OCI-LY7 (cell line): ENCODE results near the gene NR2C2AP. TPM values are rescaled to one million over a fixed set of nuclear protein-coding genes. Genes with fewer than 3 reads are reported as not detected.

Experiments
- BruUV-seq: library from RNA; stranded (reverse); fragments of 400-500 nt; replicated peaks from 2 replicates; lab custom pipeline; 2021; lab: Mats Ljungman, UMichigan
- CTCF ChIA-PET: fragments of 300-600 bp; sonication (Branson Sonifier 250); formaldehyde crosslinking; loops from one replicate; lab custom pipeline; 2022; ENCODE audit warnings: antibody characterized with exemption; ENCODE audit not compliant: unreplicated experiment; lab: Charles Lee
- POLR2A ChIA-PET: fragments of 300-600 bp; sonication (Branson Sonifier 250); formaldehyde crosslinking; loops from one replicate; lab custom pipeline; 2022; ENCODE audit warnings: antibody characterized with exemption; lab: Charles Lee
- DNase-seq: peaks from one replicate; pipeline ENCODE4 v3.0.0-alpha.2; 2015; ENCODE audit warnings: low spot score
- H2AFZ ChIP-seq: fragments of 200-600 bp; sonication (generic), shearing (Covaris generic); 2 replicates; pipeline ENCODE4 v1.6.1; 2014; ENCODE audit warnings: mild to moderate bottlenecking, antibody characterized with exemption, low read length, moderate library complexity
- H3K27ac ChIP-seq: fragments of 200-600 bp; sonication (generic); 2 replicates; pipeline ENCODE4 v1.5.1; 2014; ENCODE audit warnings: mixed run types, low read depth, mild to moderate bottlenecking, moderate library complexity, low read length, inconsistent platforms; ENCODE audit not compliant: poor library complexity, severe bottlenecking
- H3K36me3 ChIP-seq: fragments of 200-600 bp; sonication (generic); 2 replicates; pipeline ENCODE4 v1.6.1; 2014; ENCODE audit warnings: mild to moderate bottlenecking, antibody characterized with exemption, low read length, moderate library complexity, mixed read lengths; ENCODE audit not compliant: insufficient read depth
- H3K4me1 ChIP-seq: fragments of 200-600 bp; sonication (generic); 2 replicates; pipeline ENCODE4 v1.5.1; 2014; ENCODE audit warnings: mild to moderate bottlenecking, low read length; ENCODE audit not compliant: insufficient read depth, poor library complexity, severe bottlenecking
- H3K4me2 ChIP-seq: fragments of 200-600 bp; sonication (generic); 2 replicates; pipeline ENCODE4 v1.6.1; 2014; ENCODE audit warnings: mild to moderate bottlenecking, low read length
- H3K4me3 ChIP-seq: fragments of 200-600 bp; sonication (generic); 2 replicates; pipeline ENCODE4 v1.5.1; 2014; ENCODE audit warnings: mild to moderate bottlenecking, low read depth, low read length; ENCODE audit not compliant: poor library complexity, severe bottlenecking
- H3K79me2 ChIP-seq: fragments of 200-600 bp; sonication (generic); 2 replicates; pipeline ENCODE4 v1.6.1; 2016; ENCODE audit warnings: low read depth, mild to moderate bottlenecking, low read length, moderate library complexity, mixed read lengths; ENCODE audit not compliant: insufficient read depth
- H3K9me2 ChIP-seq: fragments of 200-600 bp; sonication (generic); 2 replicates; pipeline ENCODE4 v1.6.1; 2016; ENCODE audit warnings: mild to moderate bottlenecking, low read length, mixed read lengths; ENCODE audit not compliant: insufficient read depth
- H3K9me3 ChIP-seq: fragments of 200-600 bp; sonication (generic); 2 replicates; pipeline ENCODE4 v1.6.1; 2014; ENCODE audit warnings: mild to moderate bottlenecking, mixed run types, low read length, mixed read lengths
- H4K20me1 ChIP-seq: fragments of 200-600 bp; sonication (generic); 2 replicates; pipeline ENCODE4 v1.6.1; 2014; ENCODE audit warnings: mild to moderate bottlenecking, antibody characterized with exemption, low read length, moderate library complexity, mixed read lengths; ENCODE audit not compliant: insufficient read depth
- EZH2phosphoT487 ChIP-seq: fragments of 200-600 bp; sonication (generic); IDR thresholded peaks from 2 replicates; pipeline ENCODE4 v1.6.1; 2018; ENCODE audit warnings: low read depth, borderline replicate concordance, mild to moderate bottlenecking, mixed run types, antibody characterized with exemption, low read length, moderate library complexity, mixed read lengths
- intact Hi-C: fragments of 100-400 bp; cut with micrococcal nuclease; formaldehyde crosslinking; loops from one replicate; pipeline ENCODE4 v1.10.0; 2022; ENCODE audit not compliant: unreplicated experiment
- total RNA-seq, 2 experiments: library from RNA; depleted of rRNA in 1 of 2; stranded (reverse); fragments of >200 nt in 1 of 2; shearing (Covaris generic) in 1 of 2; gene quantifications; 2 replicates each; pipeline ENCODE4 v1.2.3, GENCODE V29; 2014 to 2022
- TF ChIP-seq, protein P1 (sequence below): fragments of 200-600 bp; sonication (generic); conservative IDR thresholded peaks from 2 replicates; pipeline ENCODE4 v1.5.1; 2014; ENCODE audit warnings: mild to moderate bottlenecking, antibody characterized with exemption, low read length, moderate library complexity, mixed read lengths

NR2C2AP gene
- total RNA-seq, 2 experiments from 2014 or later = 27.3 to 29.7 TPM

DNA sequence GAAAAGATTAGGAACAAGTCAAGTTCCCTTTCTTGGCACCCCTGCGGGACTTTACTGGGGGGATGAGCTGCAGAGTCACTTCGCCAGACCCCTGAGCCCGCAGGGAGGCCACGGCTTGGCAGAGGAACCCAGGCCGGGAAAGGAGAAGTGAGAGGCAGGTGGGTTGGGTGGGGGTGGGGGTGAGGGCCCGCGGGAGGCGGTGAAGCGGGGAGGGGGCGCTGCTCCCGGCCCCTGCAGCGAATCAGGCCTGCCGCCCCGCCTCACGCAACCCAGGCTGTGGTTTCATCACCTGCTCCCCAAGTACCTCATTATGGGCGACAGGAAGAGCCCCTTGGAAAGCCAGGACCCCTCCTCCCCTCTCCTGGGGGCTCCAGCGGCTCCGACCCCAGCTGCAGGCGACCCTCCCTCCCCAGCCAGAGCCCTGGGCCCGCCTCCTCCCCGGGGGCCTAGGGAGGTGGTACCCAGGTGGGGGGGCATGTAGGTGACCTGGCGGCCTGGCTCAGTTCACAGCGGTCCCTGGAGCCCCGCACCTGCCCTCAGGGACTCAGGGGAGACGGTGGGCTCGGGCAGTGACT, 42.7 kb downstream of the NR2C2AP start:
- Histone ChIP-seq H3K9me2 (no peaks in the 10 kb centered on the region), H3K79me2 (peaks cover 80% of the 10 kb centered on the region), H3K9me3 (no peaks in the 10 kb centered on the region), H3K36me3 (peaks cover 70% of the 10 kb centered on the region), H2AFZ (no peak overlapping the region), H3K4me3 (peak overlapping the region; percentile 93), H3K4me1 (peaks cover 97% of the 10 kb centered on the region), H3K27ac (peak overlapping the region; percentile 98), H4K20me1 (no peaks in the 10 kb centered on the region), H3K4me2 (peak overlapping the region; percentile 100)
- TF ChIP-seq EZH2phosphoT487 = no peak
- TF ChIP-seq, protein P1, sequence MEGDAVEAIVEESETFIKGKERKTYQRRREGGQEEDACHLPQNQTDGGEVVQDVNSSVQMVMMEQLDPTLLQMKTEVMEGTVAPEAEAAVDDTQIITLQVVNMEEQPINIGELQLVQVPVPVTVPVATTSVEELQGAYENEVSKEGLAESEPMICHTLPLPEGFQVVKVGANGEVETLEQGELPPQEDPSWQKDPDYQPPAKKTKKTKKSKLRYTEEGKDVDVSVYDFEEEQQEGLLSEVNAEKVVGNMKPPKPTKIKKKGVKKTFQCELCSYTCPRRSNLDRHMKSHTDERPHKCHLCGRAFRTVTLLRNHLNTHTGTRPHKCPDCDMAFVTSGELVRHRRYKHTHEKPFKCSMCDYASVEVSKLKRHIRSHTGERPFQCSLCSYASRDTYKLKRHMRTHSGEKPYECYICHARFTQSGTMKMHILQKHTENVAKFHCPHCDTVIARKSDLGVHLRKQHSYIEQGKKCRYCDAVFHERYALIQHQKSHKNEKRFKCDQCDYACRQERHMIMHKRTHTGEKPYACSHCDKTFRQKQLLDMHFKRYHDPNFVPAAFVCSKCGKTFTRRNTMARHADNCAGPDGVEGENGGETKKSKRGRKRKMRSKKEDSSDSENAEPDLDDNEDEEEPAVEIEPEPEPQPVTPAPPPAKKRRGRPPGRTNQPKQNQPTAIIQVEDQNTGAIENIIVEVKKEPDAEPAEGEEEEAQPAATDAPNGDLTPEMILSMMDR = no peak
- no TSS peak for BruUV-seq
- peak; percentile 94 for DNase-seq
- ChIA-PET POLR2A (interaction anchor here (0.6 to 8.0 kb wide), 4 partner anchors 9 to 368 kb away, joined by 3 to 201 read pairs (median 3); partner anchors contain the start of genes MEF2B and YJEFN3), CTCF (no interaction called here)
- intact Hi-C loops = loop anchor here (1.0 to 10.0 kb wide), 3 partner anchors 10 to 636 kb away; partner anchors contain the start of genes ATP13A1, ELL, MEF2B and ZNF101

DNA sequence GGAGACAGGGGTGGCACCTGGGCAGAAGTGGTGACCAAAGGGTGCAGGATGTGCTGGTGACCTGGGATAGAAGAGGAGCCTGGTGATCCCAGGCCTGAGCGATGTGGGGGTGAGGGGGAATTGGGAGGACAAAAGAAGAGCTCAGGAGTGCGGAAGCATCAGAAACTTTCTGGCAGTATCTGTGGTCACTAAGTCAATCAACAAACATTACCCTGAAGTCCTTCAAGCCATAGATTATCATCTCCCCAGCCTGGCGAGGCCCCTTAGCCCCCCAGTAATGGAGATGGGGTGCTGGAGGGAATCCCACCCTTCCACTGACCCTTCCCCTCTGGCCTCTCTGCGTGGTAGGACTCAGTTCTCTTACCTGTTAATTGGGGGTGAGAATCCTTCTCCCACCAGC, 43.7 kb downstream of the NR2C2AP start:
- Histone ChIP-seq H3K36me3 (peaks cover 68% of the 10 kb centered on the region), H3K4me1 (peaks cover 96% of the 10 kb centered on the region), H3K4me2 (peak overlapping the region; percentile 100), H3K27ac (peak overlapping the region; percentile 98), H3K9me3 (no peaks in the 10 kb centered on the region), H4K20me1 (no peaks in the 10 kb centered on the region), H3K79me2 (peaks cover 78% of the 10 kb centered on the region), H2AFZ (no peak overlapping the region), H3K4me3 (peak overlapping the region; percentile 93), H3K9me2 (no peaks in the 10 kb centered on the region)
- CTCF ChIA-PET = interaction anchor here (0.6 to 1.6 kb wide), 2 partner anchors 15 to 843 kb away, joined by 3 to 5 read pairs; no protein-coding TSS in a partner anchor
- DNase-seq = no peak
- intact Hi-C loops = no loop called here
- POLR2A ChIA-PET = interaction anchor here (0.9 to 8.0 kb wide), 2 partner anchors 10 to 15 kb away, joined by 4 to 201 read pairs; partner anchors contain the start of gene MEF2B
- TF ChIP-seq, protein P1 = no peak
- no peak for TF ChIP-seq EZH2phosphoT487
- BruUV-seq = TSS peak; percentile 15

DNA sequence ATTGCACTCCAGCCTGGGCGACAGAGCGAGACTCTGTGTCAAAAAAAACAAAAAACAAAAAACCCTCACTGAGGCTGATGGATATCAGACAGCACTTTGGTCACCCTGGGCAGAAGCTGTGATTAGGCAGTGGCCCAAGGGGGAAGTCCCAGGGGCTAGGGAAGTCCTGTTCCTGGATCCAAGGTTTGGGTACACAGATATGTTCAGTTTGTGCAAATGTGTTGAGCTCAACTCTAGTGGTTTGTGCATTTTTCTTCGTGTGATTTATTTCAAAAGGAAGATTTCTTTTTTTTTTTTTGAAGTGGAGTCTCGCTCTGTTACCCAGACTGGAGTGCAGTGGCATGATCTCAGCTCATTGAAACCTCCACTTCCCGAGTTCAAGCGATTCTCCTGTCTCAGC, 45.4 kb downstream of the NR2C2AP start:
- POLR2A ChIA-PET = interaction anchor here (0.8 to 8.0 kb wide), 4 partner anchors 11 to 105 kb away, joined by 3 to 201 read pairs (median 8); partner anchors contain the start of gene MEF2B
- Histone ChIP-seq H3K4me1 (peaks cover 96% of the 10 kb centered on the region), H4K20me1 (no peaks in the 10 kb centered on the region), H3K9me3 (no peaks in the 10 kb centered on the region), H3K9me2 (no peaks in the 10 kb centered on the region), H3K27ac (peak overlapping the region; percentile 98), H2AFZ (no peak overlapping the region), H3K4me3 (peak overlapping the region; percentile 59), H3K4me2 (peak overlapping the region; percentile 89), H3K79me2 (peaks cover 78% of the 10 kb centered on the region), H3K36me3 (peaks cover 66% of the 10 kb centered on the region)
- TF ChIP-seq, protein P1 = no peak
- no peak for TF ChIP-seq EZH2phosphoT487
- no TSS peak for BruUV-seq
- CTCF ChIA-PET = interaction anchor here (0.6 to 2.3 kb wide), 5 partner anchors 10 to 217 kb away, joined by 3 to 8 read pairs (median 3); partner anchors contain the start of gene MEF2B
- peak; percentile 46 for DNase-seq
- intact Hi-C loops = no loop called here
